ENCODE data around the gene ARFRP1.
"Not testable (repeated sequence)": the region's sequence is repeated elsewhere in the genome, so short reads cannot be mapped to it uniquely, and the experiment has no call there.

The ARFRP1 gene

DNA sequence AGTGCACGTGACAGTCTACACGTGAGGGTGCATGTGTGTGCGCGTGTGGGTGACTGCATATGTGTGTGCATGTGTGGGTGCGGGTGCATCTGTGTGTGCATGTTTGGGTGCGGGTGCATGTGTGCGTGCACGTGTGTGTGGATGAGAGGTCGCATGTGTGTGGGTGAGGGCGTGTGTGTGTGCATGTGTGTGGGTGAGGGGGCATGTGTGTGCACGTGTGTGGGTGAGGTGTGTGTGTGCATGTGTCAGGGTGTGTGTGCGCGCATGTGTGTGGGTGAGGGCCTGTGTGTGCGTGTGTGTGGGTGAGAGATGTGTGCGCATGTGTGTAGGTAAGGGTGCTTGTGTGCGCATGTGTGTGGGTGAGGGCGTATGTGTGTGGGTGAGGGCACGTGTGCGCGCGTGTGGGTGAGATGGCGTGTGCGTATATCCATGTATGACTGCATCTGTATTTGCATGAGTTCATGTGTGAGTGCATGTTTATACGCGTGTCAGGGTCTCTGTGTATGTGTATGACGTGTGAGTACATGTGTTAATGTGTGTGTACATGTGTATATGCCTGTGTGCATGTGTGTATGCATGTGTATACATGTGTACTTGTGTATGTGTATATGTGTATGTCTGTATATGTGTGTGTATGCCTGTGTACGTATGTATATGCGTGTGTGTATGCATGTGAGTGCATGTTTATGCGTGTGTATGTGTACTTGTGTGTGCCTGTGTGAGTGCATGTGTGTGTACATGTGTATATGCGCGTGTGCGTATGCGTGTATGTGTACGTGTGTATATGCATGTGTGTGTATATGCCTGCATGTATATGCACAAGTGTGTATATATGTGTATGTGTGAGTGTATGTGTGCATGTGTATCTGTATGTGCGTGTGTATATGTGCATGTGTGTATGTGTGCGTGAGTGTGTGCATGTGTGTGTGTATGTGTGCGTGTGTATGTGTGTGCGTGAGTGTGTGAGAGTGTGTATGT is 24.6 kb upstream of the ARFRP1 start:
- Histone ChIP-seq H3K4me1 (ENCODE audit: control insufficient read depth in 5 of 5, insufficient read depth in 5 of 5, low read length in 5 of 5) (peaks cover 2 to 14% (median 3%) of the 10 kb centered on the region in 5 donors), H3K27ac (ENCODE audit: low read depth, low read length) (no peak overlapping the region), H3K27me3 (ENCODE audit: control insufficient read depth in 5 of 5, insufficient read depth in 4 of 5, low read length in 5 of 5) (no peaks in the 10 kb centered on the region), H3K9me3 (ENCODE audit: control insufficient read depth in 5 of 5, low read length in 5 of 5) (no peaks in the 10 kb centered on the region), H3K9ac (ENCODE audit: low read length in 5 of 5) (no peak overlapping the region), H3K4me3 (ENCODE audit: low read depth in 1 of 5, low read length in 5 of 5) (no peak overlapping the region), H3K36me3 (ENCODE audit: control insufficient read depth in 5 of 5, insufficient read depth in 5 of 5, low read length in 5 of 5) (peaks cover 0 to 54% (median 29%) of the 10 kb centered on the region in 5 donors)

GRCh38 chr20:63731410-63731809 is 23.6 kb upstream of the ARFRP1 start:
- H3K9me3 ChIP-seq (ENCODE audit: control insufficient read depth in 5 of 5, low read length in 5 of 5): no peaks in the 10 kb centered on the region
- H3K27me3 ChIP-seq (ENCODE audit: control insufficient read depth in 5 of 5, insufficient read depth in 4 of 5, low read length in 5 of 5): no peaks in the 10 kb centered on the region
- H3K27ac ChIP-seq (ENCODE audit: low read depth, low read length): no peak overlapping the region

DNA sequence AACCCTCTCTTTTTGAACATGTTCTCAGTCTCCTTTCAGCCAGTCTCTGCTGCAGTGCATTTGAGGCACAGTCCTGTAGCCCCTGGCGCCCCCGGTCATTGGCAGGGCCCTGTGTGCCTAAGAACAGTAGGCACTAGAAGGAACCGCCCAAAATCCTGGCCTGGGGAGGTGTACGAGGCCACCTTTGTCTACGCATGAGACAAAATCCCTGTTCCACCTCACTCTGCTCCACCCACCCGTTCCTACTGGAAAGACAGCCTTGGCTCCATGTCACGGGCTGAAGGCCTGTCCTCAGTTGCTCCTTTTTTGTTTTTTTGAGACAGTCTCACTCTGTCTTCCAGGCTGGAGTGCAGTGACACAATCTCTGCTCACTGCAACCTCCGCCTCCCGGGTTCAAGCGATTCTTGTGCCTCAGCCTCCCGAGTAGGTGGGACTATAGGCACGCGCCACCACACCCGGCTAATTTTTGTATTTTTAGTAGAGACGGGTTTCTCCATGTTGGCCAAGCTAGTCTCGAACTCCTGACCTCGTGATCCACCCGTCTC is 22.5 kb upstream of the ARFRP1 start:
- H3K27ac ChIP-seq (ENCODE audit: low read depth, low read length); H3K4me1 ChIP-seq (ENCODE audit: control insufficient read depth in 5 of 5, insufficient read depth in 5 of 5, low read length in 5 of 5): not testable (repeated sequence)
- H3K36me3 ChIP-seq (ENCODE audit: control insufficient read depth in 5 of 5, insufficient read depth in 5 of 5, low read length in 5 of 5): peaks cover 0 to 44% (median 25%) of the 10 kb centered on the region in 5 donors

More at GRCh38 chr20:63731410-63731809, 23.6 kb upstream of the ARFRP1 start:
- peaks cover 0 to 10% (median 3%) of the 10 kb centered on the region in 5 donors for H3K4me1 ChIP-seq (ENCODE audit: control insufficient read depth in 5 of 5, insufficient read depth in 5 of 5, low read length in 5 of 5)
- H3K9ac ChIP-seq (ENCODE audit: low read length in 5 of 5): no peak overlapping the region
- no peak overlapping the region for H3K4me3 ChIP-seq (ENCODE audit: low read depth in 1 of 5, low read length in 5 of 5)
- H3K36me3 ChIP-seq (ENCODE audit: control insufficient read depth in 5 of 5, insufficient read depth in 5 of 5, low read length in 5 of 5): peaks cover 0 to 56% (median 33%) of the 10 kb centered on the region in 5 donors

DNA sequence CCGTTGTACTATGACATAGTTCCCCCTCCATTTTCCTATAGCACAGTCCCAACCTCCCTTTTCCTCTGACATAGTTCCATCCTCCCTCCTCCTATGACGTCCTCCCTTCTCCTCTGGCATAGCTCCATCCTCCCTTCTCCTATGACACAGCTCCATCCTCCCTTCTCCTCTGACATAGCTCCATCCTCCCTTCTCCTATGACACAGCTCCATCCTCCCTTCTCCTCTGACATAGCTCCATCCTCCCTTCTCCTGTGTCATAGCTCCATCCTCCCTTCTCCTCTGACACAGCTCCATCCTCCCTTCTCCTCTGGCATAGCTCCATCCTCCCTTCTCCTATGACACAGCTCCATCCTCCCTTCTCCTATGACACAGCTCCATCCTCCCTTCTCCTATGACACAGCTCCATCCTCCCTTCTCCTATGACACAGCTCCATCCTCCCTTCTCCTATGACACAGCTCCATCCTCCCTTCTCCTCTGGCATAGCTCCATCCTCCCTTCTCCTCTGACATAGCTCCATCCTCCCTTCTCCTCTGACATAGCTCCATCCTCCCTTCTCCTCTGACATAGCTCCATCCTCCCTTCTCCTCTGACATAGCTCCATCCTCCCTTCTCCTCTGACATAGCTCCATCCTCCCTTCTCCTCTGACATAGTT is 15.3 kb upstream of the ARFRP1 start:
- Histone ChIP-seq H3K9me3 (ENCODE audit: control insufficient read depth in 5 of 5, low read length in 5 of 5) (peaks cover 0 to 12% (median 9%) of the 10 kb centered on the region in 5 donors), H3K36me3 (ENCODE audit: control insufficient read depth in 5 of 5, insufficient read depth in 5 of 5, low read length in 5 of 5) (peaks cover 6 to 25% (median 16%) of the 10 kb centered on the region in 5 donors)
- not testable (repeated sequence) for H3K9ac ChIP-seq (ENCODE audit: low read length in 5 of 5); H3K4me3 ChIP-seq (ENCODE audit: low read depth in 1 of 5, low read length in 5 of 5); H3K4me1 ChIP-seq (ENCODE audit: control insufficient read depth in 5 of 5, insufficient read depth in 5 of 5, low read length in 5 of 5); H3K27ac ChIP-seq (ENCODE audit: low read depth, low read length); H3K27me3 ChIP-seq (ENCODE audit: control insufficient read depth in 5 of 5, insufficient read depth in 4 of 5, low read length in 5 of 5)

More for the DNA sequence above, 22.5 kb upstream of the ARFRP1 start:
- not testable (repeated sequence) for H3K27me3 ChIP-seq (ENCODE audit: control insufficient read depth in 5 of 5, insufficient read depth in 4 of 5, low read length in 5 of 5); H3K9me3 ChIP-seq (ENCODE audit: control insufficient read depth in 5 of 5, low read length in 5 of 5); H3K4me3 ChIP-seq (ENCODE audit: low read depth in 1 of 5, low read length in 5 of 5); H3K9ac ChIP-seq (ENCODE audit: low read length in 5 of 5)

DNA sequence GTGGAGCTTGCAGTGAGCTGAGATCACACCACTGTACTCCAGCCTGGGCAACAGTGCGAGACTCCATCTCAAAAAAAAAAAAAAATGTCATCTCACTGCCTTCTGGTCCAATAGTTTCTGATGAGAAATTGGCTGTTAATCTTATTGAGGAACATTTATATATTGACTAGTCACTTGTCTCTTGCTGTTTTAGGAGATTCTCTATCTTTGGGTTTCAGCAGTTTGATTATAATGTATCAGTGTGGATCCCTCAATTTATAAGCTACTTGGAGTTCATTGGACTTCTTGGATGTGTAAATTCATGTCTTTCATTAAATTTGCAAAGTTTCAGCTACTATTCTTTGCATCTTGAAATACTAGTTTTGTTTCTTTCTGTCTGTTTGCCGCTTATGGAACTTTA is 11.2 kb upstream of the ARFRP1 start:
- H3K36me3 ChIP-seq (ENCODE audit: control insufficient read depth in 5 of 5, insufficient read depth in 5 of 5, low read length in 5 of 5): peaks cover 6 to 39% (median 26%) of the 10 kb centered on the region in 5 donors
- H3K27me3 ChIP-seq (ENCODE audit: control insufficient read depth in 5 of 5, insufficient read depth in 4 of 5, low read length in 5 of 5): no peaks in the 10 kb centered on the region
- peaks cover 0 to 15% (median 9%) of the 10 kb centered on the region in 5 donors for H3K9me3 ChIP-seq (ENCODE audit: control insufficient read depth in 5 of 5, low read length in 5 of 5)
- H3K4me1 ChIP-seq (ENCODE audit: control insufficient read depth in 5 of 5, insufficient read depth in 5 of 5, low read length in 5 of 5): no peaks in the 10 kb centered on the region
- H3K9ac ChIP-seq (ENCODE audit: low read length in 5 of 5): no peak overlapping the region
- H3K4me3 ChIP-seq (ENCODE audit: low read depth in 1 of 5, low read length in 5 of 5): no peak overlapping the region
- no peak overlapping the region for H3K27ac ChIP-seq (ENCODE audit: low read depth, low read length)

- Histone ChIP-seq H3K27ac (ENCODE audit: low read depth, low read length) (no peak overlapping the region), H3K4me3 (ENCODE audit: low read depth in 1 of 5, low read length in 5 of 5) (no peak overlapping the region), H3K9me3 (ENCODE audit: control insufficient read depth in 5 of 5, low read length in 5 of 5) (peaks cover 0 to 15% (median 9%) of the 10 kb centered on the region in 5 donors), H3K4me1 (ENCODE audit: control insufficient read depth in 5 of 5, insufficient read depth in 5 of 5, low read length in 5 of 5) (peaks cover 0 to 4% (median 0%) of the 10 kb centered on the region in 5 donors), H3K36me3 (ENCODE audit: control insufficient read depth in 5 of 5, insufficient read depth in 5 of 5, low read length in 5 of 5) (peaks cover 12 to 48% (median 23%) of the 10 kb centered on the region in 5 donors), H3K9ac (ENCODE audit: low read length in 5 of 5) (no peak overlapping the region), H3K27me3 (ENCODE audit: control insufficient read depth in 5 of 5, insufficient read depth in 4 of 5, low read length in 5 of 5) (no peaks in the 10 kb centered on the region)
These were observed 7.1 kb upstream of the ARFRP1 start for GRCh38 chr20:63714858-63715257.

DNA sequence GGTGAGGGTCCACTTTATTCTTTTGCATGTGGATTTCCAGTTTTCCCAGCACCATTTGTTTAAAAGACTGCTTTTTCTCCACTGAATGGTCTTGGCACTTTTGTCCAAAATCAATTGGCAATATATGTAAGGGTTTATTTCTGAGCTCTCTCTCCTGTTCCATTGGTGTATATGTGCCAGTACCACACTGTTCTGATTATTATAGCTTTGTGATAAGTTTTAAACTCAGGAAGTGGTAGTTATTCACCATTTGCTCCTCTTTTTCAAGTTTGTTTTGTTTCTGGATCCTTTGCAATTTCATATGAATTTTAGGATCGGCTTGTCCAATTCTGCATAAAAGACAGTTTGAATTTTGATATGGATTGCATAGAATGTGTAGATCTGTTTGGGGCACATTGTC is 4.4 kb upstream of the ARFRP1 start:
- Histone ChIP-seq H3K9ac (ENCODE audit: low read length in 5 of 5) (no peak overlapping the region), H3K9me3 (ENCODE audit: control insufficient read depth in 5 of 5, low read length in 5 of 5) (peaks cover 0 to 11% (median 3%) of the 10 kb centered on the region in 5 donors), H3K4me1 (ENCODE audit: control insufficient read depth in 5 of 5, insufficient read depth in 5 of 5, low read length in 5 of 5) (peaks cover 6 to 17% (median 16%) of the 10 kb centered on the region in 5 donors), H3K27ac (ENCODE audit: low read depth, low read length) (no peak overlapping the region), H3K4me3 (ENCODE audit: low read depth in 1 of 5, low read length in 5 of 5) (no peak overlapping the region), H3K36me3 (ENCODE audit: control insufficient read depth in 5 of 5, insufficient read depth in 5 of 5, low read length in 5 of 5) (peaks cover 7 to 38% (median 15%) of the 10 kb centered on the region in 5 donors), H3K27me3 (ENCODE audit: control insufficient read depth in 5 of 5, insufficient read depth in 4 of 5, low read length in 5 of 5) (no peaks in the 10 kb centered on the region)

- peaks cover 7 to 42% (median 18%) of the 10 kb centered on the region in 5 donors for H3K36me3 ChIP-seq (ENCODE audit: control insufficient read depth in 5 of 5, insufficient read depth in 5 of 5, low read length in 5 of 5)
- H3K9me3 ChIP-seq (ENCODE audit: control insufficient read depth in 5 of 5, low read length in 5 of 5): peaks cover 0 to 11% (median 3%) of the 10 kb centered on the region in 5 donors
- H3K27ac ChIP-seq (ENCODE audit: low read depth, low read length): no peak overlapping the region
- H3K4me1 ChIP-seq (ENCODE audit: control insufficient read depth in 5 of 5, insufficient read depth in 5 of 5, low read length in 5 of 5): peaks cover 12 to 28% (median 26%) of the 10 kb centered on the region in 5 donors
- no peak overlapping the region for H3K9ac ChIP-seq (ENCODE audit: low read length in 5 of 5)
- H3K4me3 ChIP-seq (ENCODE audit: low read depth in 1 of 5, low read length in 5 of 5): no peak overlapping the region
- peaks cover 0 to 2% (median 0%) of the 10 kb centered on the region in 5 donors for H3K27me3 ChIP-seq (ENCODE audit: control insufficient read depth in 5 of 5, insufficient read depth in 4 of 5, low read length in 5 of 5)
These were observed 3.4 kb upstream of the ARFRP1 start for GRCh38 chr20:63711085-63711645.

GRCh38 chr20:63709149-63709527 is 1.4 kb upstream of the ARFRP1 start:
- Histone ChIP-seq H3K27ac (ENCODE audit: low read depth, low read length) (no peak overlapping the region), H3K9me3 (ENCODE audit: control insufficient read depth in 5 of 5, low read length in 5 of 5) (peaks cover 0 to 2% (median 0%) of the 10 kb centered on the region in 5 donors), H3K4me3 (ENCODE audit: low read depth in 1 of 5, low read length in 5 of 5) (peak overlapping the region in 4 of 5 donors; percentile 55 to 87 (median 74)), H3K4me1 (ENCODE audit: control insufficient read depth in 5 of 5, insufficient read depth in 5 of 5, low read length in 5 of 5) (peaks cover 12 to 30% (median 26%) of the 10 kb centered on the region in 5 donors), H3K36me3 (ENCODE audit: control insufficient read depth in 5 of 5, insufficient read depth in 5 of 5, low read length in 5 of 5) (peaks cover 7 to 53% (median 39%) of the 10 kb centered on the region in 5 donors), H3K9ac (ENCODE audit: low read length in 5 of 5) (peak overlapping the region in 3 of 5 donors; percentile 81 to 91 (median 89)), H3K27me3 (ENCODE audit: control insufficient read depth in 5 of 5, insufficient read depth in 4 of 5, low read length in 5 of 5) (peaks cover 0 to 2% (median 0%) of the 10 kb centered on the region in 5 donors)
